HG02798 (cell line): ENCODE measurements around the gene GCLC.

Experiments used
- ATAC-seq: cut with Tn5 transposase; IDR thresholded peaks from one replicate; pipeline ENCODE4 v1.9.1; 2021; ENCODE audit warnings: mild to moderate bottlenecking; ENCODE audit not compliant: unreplicated experiment, poor library complexity

Gene GCLC

DNA sequence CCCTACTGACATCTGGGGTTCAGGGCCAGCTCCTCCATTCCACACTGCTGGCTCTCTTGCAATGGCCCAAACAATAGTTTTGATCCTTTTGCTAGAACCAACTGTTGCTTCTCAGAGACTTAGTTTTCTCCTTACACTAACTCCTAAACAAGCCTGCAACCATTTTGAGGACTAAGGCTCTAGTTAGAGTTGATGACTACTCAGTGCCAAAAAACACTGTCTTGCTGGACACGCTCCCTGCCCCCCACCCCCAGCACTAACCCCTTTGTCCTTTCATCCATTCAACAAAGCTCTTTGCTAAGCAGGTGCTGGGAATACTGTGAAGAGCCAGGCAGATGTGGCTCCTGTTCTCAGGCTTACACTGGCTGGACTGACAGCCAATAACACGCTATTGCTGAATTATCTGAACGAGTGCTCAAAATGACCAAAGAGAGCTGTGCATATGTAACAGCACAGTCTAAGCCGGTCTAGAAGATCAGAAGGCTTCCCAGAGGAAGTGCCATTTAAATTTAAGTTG, 17.6 kb downstream of the GCLC start:
- ATAC-seq, result no peak

DNA sequence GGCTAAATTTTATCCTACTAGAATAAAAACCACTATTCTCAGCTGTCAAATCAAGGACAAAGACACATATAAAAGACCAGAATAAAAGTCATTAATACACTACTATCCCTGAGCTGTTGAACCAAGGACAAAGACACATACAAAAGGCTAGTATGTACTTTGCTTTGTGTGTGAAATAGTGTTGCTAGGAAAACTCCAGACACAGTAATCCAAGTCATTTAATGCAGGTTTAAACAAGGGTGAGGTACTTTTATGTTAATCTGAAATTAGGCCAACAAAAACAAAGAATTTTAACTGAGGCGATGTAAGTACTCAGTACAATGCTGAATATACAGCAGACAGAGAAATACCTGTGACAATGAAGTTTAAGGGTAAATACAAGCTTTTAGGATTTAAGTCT, 18.9 kb downstream of the GCLC start:
- ATAC-seq, result no peak

DNA sequence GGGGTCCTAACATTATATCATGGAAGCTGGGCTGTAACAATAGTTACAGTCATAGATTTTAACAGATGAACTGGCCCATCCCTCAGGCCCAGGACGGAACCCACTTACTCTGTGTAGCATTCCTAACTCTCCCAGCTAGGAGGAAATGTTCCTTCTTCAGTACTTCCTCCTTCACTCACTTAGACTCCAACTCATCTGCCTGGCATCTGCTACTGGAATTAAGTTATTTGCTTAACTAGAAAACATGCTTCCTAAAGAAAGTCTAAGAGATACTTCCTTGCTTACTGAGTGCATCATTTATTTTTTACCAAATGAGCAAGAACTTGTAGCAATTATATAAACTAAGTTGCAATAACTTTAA, 20.5 kb downstream of the GCLC start:
- ATAC-seq, result no peak

DNA sequence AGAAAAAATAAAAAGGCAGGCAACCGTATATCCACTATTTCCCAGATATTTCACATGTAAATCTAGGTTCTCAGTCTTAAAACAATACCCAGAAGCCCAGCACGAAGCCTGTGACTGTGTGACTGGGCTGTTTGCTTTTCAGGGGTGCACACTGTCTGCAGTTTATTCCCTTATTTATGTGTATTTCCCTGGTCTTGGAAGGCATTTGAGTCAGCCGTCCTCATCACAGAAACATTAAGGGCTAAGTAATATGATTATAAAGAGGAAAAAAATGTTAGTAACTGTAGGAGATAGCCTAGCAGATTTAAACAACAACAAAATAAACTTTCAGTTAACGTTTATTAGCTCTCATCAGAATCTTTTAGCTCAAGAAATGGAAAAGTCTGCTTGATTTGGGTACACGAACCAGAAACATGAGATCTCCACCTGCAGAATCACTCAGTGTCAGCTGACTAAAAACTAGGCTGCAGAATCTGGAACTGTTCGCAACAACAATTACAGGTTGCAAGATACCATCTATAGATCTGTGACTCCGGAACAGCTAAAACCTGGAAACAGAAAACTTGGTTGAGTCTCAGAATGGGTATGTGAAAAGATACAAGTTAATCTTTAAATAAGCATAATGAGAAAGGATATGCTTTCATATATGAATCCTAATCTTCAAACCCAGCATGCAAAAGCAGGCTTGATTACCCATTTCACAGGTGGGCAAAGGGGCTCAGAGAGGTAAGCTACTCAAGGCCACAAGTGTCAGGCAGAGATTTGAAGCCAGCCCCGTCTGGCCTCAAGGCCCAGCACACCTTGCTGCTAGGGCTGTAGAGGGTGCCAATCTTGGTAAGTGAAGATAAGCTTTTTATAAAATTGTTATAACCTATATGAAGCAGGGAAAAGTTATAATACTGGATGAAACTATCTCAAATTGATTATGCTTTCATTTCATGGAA, 21.1 kb downstream of the GCLC start:
- no peak for ATAC-seq

DNA sequence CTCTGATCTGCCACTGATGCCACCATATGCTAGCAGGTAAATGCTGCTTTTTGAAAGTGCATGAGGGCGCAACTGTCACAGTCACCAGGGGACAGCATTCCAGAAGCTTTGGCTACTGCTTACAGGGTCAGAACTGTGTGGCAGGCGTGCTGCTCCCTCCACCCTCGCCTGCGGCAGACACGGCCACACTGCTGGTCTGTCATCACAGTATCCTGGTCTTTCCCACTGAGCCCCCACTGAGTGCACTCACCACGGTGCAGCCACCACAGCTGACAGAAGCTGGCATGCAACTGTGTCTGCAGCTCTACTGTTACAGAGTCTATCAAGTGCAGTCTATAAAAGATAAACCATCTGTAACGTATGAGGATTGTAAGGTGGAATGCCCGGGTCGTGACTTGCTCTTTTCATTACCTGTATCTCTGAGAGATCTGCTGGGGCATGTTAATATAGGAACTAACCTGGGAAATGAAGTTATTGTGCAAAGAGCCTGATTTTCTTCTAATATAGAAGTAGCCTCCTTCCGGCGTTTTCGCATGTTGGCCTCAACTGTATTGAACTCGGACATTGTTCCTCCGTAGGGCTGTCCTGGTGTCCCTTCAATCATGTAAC, 24.5 kb downstream of the GCLC start:
- no peak for ATAC-seq

DNA sequence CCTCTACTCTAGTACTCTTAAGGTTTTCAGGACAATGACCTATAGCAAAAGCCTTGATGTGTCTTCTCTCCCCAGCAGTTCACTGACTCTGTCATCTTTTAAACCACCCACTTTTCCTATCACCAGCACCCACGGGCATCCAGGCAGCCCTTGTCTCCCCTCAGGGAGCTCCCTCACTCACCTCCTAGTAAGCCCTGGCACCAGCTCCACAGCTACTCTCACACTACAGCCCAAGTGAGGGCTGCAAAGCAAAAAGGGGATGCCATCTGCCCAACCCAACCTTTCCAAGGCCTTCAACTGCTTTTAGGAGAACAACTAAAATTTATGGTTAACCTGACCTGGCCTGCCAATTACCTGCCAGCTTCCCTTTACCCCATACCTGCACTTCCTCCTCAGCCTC, 26.0 kb downstream of the GCLC start:
- no peak for ATAC-seq

DNA sequence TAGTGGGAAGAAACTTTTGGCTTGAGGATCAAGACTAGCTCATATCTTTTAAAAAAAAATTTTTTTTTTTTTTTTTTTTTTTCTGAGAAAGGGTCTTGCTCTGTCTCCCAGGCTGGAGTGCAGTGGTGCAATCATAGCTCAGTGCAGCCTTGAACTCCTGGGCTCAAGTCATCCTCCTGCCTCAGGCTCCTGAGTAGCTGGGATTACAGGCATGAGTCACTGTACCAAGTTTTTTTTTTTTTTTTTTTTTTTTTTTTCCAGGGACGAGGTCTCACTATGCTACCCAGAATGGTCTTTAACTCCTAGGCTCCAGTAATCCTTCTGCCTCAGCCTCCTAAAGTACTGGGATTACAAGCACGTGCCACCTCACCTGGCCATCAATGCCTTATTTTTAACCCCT, 27.9 kb downstream of the GCLC start:
- ATAC-seq, result no peak

DNA sequence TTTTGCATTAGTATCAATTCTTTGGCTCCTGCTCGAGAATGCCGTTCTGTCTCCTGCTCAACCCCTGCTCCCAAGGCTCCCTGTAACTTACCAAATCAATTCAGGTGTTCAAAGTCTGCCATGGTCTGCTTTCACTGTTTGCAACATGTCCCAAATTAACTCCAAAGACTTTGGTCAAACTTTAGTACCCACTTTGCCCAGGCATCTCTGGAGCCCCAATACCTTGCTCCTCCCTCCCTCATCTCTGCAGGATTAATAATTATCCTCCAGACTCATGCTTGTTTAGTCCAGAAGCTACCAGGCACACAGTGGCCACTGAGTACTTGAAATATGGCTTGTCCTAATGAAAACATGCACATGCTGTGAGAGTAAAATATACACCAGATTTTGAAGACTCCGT, 30.2 kb downstream of the GCLC start:
- no peak for ATAC-seq

DNA sequence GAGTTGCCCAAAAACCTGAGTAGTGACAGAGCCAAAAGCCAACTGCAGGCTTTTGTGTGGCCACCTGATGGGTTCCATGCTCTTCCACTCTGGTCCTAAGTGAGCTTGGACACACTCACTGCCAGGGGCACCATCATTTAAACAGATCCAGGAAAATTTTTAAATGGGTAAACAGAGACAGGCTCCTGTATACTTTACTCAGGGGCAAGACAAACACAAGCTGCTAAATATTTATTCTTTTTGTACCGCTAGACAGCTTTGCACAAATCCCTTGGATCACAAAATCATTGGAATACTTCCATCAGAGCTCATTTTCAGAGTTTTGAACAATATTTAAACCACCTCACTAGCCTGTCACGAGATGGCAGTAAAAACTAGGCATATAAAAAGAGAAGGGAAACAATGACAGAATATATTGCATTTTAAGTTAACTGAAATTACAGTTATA, 31.4 kb downstream of the GCLC start:
- ATAC-seq, result no peak

DNA sequence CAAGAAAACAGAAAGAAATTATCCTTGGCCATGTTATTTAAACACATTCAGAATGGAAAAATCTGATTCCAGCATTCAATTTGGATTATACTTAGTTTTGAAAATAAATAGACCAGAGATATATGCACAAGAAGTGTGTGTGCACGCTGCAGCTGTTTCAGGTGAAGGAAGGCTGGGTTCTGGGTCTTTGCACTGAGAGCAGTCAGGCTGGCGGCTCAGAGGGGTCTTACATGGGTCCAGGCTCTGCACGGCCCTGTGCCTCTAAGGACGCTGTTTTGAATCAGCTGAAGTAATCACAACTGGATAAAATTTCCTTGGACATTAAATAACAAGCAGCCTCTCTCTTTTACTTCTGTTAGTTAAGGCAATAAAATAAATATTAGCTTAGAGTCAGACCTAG, 31.8 kb downstream of the GCLC start:
- ATAC-seq, result no peak

DNA sequence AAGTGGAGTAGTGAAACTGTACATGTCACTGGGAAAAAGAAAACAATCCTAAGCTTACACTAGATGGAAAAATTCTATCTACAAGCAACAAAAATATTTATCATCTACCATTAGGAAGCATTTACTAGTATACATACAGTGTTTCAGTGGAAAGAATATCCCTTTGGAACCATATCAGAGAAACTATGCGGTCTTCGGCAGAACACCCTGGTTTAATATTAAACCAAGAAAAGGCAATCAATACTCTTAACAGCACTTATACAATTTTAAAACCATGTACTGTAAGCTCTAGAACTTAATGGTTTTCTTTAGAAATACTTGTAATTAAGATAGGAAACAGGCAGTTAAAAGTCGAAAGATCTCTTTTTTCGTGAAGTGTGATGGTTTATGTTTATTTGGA, 32.3 kb downstream of the GCLC start:
- no peak for ATAC-seq

DNA sequence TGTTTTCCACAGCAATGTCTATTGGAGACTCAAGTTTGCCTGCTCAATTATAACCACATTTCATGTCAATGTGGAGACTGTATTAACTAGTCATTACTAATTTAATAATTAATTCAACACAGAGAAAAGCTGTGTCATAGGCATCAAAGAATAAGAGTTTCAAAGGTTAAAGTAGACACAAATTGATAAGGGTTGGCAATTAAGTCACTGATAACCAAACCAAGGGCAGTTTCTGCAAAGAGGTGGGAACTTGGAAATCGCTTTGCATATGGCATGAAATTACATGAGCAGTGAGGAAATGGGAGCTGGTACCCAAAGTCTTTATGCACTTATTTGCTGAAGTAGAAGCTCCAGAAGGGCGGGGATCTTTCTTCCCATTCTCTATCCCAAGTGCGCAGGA, 34.2 kb downstream of the GCLC start:
- no peak for ATAC-seq

DNA sequence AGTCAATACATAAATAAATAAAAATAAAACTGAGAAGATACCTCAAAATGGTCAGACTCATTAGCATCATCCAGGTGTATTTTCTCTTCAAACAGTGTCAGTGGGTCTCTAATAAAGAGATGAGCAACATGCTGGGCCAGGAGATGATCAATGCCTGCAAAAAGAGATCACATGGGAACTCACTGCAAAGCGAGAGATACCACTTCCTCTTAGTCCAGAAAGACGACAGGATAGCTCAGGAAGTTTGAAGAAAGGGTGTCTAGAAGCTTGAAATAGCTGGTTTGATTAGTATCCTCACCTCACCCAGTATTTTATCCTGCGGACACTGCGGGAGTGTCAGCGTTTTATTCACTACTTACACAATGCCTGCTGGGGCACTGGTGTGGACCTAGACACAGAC, 38.0 kb downstream of the GCLC start:
- ATAC-seq, result no peak

DNA sequence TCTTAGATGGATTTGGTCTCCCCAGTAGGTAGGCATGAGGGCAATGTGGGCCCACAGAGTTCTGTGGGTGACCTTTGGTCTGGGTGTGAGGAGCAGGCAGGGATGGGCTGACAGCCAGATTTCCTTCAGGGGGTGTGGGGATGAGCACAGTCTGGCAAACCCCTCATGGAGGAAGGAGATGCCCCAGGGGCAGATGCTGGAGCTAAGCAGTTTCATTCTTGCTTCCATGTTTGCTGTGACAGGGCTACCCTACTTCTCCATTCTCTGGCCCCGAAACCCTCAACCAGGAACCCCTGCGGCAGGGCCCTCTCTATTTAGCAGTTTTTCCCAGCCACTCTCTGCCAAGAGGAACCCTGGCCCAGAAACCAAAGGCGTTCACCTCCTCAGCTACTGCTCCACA, 40.4 kb downstream of the GCLC start:
- ATAC-seq, result no peak

DNA sequence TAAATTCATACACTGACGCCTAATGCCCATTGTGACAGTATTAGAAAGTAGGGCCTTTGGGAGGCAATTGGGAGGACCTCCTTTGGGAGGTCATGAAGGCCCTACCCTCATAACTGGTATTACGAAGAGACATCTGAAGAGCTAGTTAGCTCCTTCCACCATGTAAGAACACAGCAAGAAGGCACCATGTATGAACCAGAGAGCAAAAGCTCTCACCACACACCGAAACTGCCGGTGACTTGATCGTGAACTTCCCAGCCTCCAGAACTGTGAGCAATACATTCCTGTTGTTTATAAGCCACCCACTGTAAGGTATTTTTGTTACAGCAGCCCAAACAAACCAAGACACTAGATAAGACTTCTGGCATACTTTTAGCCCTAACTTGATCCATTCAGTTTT, 41.8 kb downstream of the GCLC start:
- no peak for ATAC-seq

DNA sequence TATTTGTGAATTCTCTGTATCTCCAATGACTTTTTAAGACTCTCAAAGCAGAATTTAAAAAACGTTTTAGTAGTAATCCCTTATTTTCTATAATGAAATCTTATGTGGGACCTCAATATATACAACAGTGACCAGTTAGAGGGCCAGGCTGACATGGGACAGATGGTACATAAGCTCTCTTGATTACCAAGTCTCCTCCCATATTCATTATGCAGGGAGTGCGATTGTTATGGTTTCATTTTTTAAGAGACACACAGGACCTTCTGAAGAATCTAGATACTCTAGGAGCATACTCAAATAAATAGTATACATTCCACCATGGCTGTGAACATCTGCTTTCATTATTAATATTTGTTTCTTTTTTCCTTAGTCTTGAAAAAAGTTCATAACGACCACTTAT, 43.5 kb downstream of the GCLC start:
- ATAC-seq, result no peak

DNA sequence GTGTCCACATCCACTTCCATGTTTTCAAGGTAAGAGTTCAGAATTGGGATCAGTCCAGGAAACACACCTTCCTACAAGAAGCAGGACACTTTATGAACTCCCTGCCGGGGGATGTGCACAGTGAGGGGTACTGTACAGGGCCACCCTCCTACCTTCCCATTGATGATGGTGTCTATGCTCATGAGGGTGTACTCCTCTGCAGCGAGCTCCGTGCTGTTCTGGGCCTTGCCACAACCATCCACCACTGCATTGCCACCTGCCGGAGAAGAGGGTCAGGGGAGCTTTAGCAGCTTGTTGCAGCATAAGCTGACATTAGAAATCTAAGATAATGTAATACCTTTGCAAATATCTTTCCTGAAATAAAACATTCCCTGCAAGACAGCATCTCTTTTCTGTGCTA, 44.8 kb downstream of the GCLC start:
- no peak for ATAC-seq

DNA sequence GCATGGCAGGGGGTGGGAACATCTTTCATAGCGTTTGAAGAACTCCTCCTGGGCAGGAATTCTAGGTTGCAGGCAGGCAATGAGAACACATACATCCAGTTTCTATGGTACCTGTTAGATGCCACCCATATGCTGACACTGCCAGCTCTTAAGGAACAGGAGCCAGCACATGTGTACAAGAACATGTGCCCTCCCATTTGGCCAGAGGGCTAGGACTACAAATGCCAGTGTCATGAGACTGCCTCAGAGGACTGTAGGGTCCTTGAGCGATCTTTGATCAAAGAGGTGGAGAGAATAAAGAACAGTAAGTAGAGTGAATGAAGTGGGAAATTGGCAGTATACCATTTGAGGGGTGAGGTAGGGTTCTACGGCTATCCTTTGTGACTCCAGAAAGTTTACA, 45.8 kb downstream of the GCLC start:
- no peak for ATAC-seq

DNA sequence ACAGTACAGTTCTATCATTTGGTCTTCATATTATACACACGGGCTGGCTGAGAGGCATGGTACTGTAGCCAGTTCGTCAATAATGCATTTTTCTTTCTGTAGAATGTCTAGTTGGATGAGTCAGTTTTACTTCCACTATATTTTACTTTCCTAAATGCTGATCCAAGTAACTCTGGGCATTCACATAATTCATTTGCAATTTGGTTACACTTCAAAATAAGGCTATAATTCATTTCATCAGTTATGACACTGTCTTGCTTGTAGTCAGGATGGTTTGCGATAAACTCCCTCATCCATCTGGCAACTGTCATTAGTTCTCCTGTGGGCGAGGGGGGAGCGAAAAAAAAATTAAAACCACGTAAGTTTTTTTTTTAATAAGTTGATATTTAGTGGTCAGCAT, 46.3 kb downstream of the GCLC start:
- no peak for ATAC-seq

DNA sequence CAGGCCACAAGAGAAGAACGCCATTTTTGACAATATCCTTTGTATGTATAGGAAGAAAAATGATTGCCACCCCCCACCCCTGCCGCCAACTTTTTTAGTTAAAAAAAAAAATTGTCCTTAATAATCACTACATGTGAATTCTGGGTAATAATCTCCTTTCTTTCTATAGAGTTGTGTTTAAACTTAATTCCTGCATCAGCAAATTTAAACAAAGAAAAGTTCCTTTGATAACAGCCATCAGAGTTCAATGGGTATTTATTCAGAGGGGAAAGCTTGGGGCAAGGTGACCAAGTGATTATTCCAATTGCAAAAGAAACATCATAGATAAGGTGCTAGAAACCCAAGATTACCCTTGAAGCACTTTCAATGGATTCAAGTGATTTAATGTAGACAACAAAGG, 47.0 kb downstream of the GCLC start:
- ATAC-seq, result no peak

DNA sequence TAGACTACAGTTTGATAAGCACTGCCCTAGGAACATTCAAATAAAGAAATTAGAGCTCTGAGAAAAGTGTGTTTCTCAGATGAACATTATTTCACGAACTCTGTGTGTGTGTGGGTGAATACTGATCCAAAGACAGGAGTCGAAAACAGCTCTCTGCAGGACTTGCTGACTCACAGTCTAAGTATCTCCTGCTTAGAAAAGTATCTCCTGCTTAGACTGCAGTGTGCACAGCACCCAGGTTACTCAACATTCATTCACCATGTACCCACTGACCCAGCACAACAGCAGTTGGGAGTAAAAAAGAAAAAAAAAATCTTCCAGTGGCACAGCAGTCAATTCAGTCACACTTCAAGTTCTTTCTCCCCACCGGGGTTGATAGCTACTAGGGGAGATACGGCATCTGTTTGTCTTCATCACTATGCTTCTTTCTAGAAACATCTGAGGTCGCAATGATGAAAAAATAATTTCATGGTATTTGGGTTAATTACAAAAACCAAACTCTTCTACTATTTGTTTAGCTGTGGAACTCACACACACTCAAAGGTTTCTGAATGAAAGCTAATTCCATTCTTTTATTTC, 48.0 kb downstream of the GCLC start:
- no peak for ATAC-seq
